ENCODE results near the gene KIF22.

Gene KIF22

GRCh38 chr16:29811896-29812665 lies 21.5 kb downstream of the KIF22 start, which contains the start of gene PRRT2:
TSS of gene PRRT2 (plus strand) at chr16:29812193. CDS start at chr16:29813055, 862 bp downstream.
- no peak for DNase-seq (ENCODE audit: low read depth, low spot score)
- H3K27ac ChIP-seq = peak within 1 kb of the TSS; percentile 13

GRCh38 chr16:29812754-29813643 lies 22.4 kb downstream of the KIF22 start:
- DNase-seq (ENCODE audit: low read depth, low spot score) = no peak
- no peak overlapping the region for H3K27ac ChIP-seq

GRCh38 chr16:29813644-29814562 lies 23.4 kb downstream of the KIF22 start:
- DNase-seq (ENCODE audit: low read depth, low spot score) = no peak
- H3K27ac ChIP-seq = no peak overlapping the region

- DNase-seq (ENCODE audit: low read depth, low spot score) = no peak
- no peak overlapping the region for H3K27ac ChIP-seq
These were observed 24.0 kb downstream of the KIF22 start for GRCh38 chr16:29814592-29814991.

GRCh38 chr16:29815032-29815721 lies 24.6 kb downstream of the KIF22 start:
- H3K27ac ChIP-seq = peak overlapping the region; percentile 72
- DNase-seq (ENCODE audit: low read depth, low spot score) = no peak

GRCh38 chr16:29815793-29816693 lies 25.5 kb downstream of the KIF22 start, which contains the start of gene PAGR1:
TSS of gene PAGR1 (plus strand) at chr16:29816152. CDS start at chr16:29816526, 374 bp downstream.
- peak within 1 kb of the TSS; percentile 72 for H3K27ac ChIP-seq

GRCh38 chr16:29816694-29817441 lies 26.3 kb downstream of the KIF22 start:
- H3K27ac ChIP-seq = peak overlapping the region; percentile 72
- no peak for DNase-seq (ENCODE audit: low read depth, low spot score)

More at GRCh38 chr16:29815793-29816693, 25.5 kb downstream of the KIF22 start, which contains the start of gene PAGR1:
- peak; percentile 99 for DNase-seq (ENCODE audit: low read depth, low spot score)

- DNase-seq (ENCODE audit: low read depth, low spot score) = no peak
- H3K27ac ChIP-seq = peak overlapping the region; percentile 72
These were observed 27.5 kb downstream of the KIF22 start for GRCh38 chr16:29818082-29818481.

- no peak for DNase-seq (ENCODE audit: low read depth, low spot score)
- H3K27ac ChIP-seq = peak overlapping the region; percentile 96
These were observed 29.0 kb downstream of the KIF22 start for GRCh38 chr16:29819506-29819905.

- peak within 1 kb of the TSS; percentile 96 for H3K27ac ChIP-seq
- DNase-seq (ENCODE audit: low read depth, low spot score) = no peak
These were observed 29.7 kb downstream of the KIF22 start, which contains the start of gene MVP for GRCh38 chr16:29820271-29820701. TSS of gene MVP (plus strand) at chr16:29820462. CDS start at chr16:29830550, 10,088 bp downstream.

- peak overlapping the region; percentile 96 for H3K27ac ChIP-seq
- no peak for DNase-seq (ENCODE audit: low read depth, low spot score)
These were observed 30.4 kb downstream of the KIF22 start for GRCh38 chr16:29820730-29821642.

- H3K27ac ChIP-seq = peak overlapping the region; percentile 96
- DNase-seq (ENCODE audit: low read depth, low spot score) = no peak
These were observed 31.1 kb downstream of the KIF22 start for GRCh38 chr16:29821643-29822115.

- no peak for DNase-seq (ENCODE audit: low read depth, low spot score)
- peak overlapping the region; percentile 67 for H3K27ac ChIP-seq
These were observed 34.1 kb downstream of the KIF22 start for GRCh38 chr16:29824589-29825144.

- no peak for DNase-seq (ENCODE audit: low read depth, low spot score)
- H3K27ac ChIP-seq = peak overlapping the region; percentile 67
These were observed 34.8 kb downstream of the KIF22 start for GRCh38 chr16:29825145-29826044.

- no peak for DNase-seq (ENCODE audit: low read depth, low spot score)
- no peak overlapping the region for H3K27ac ChIP-seq
These were observed 35.8 kb downstream of the KIF22 start for GRCh38 chr16:29826342-29826695.
